HCEC 1CT (cell line): ENCODE measurements around the gene CPED1.
"Not testable (repeated sequence)": the region's sequence is repeated elsewhere in the genome, so short reads cannot be mapped to it uniquely, and the experiment has no call there.

Experiments used
- DNase-seq: peaks from one replicate; pipeline ENCODE4 v3.0.0-alpha.2; 2017

Gene CPED1

GRCh38 chr7:120997882-120998474 is 9.5 kb downstream of the CPED1 start:
- no peak for DNase-seq

GRCh38 chr7:120998520-120998919 is 10.0 kb downstream of the CPED1 start:
- DNase-seq: no peak

- DNase-seq: no peak
These were observed 10.6 kb downstream of the CPED1 start for GRCh38 chr7:120998996-120999565.

- peak; percentile 82 for DNase-seq
These were observed 11.8 kb downstream of the CPED1 start for GRCh38 chr7:121000081-121000983.

- no peak for DNase-seq
These were observed 12.9 kb downstream of the CPED1 start for GRCh38 chr7:121001234-121001906.

- no peak for DNase-seq
These were observed 13.7 kb downstream of the CPED1 start for GRCh38 chr7:121002048-121002756.

- DNase-seq: peak; percentile 59
These were observed 14.3 kb downstream of the CPED1 start for GRCh38 chr7:121002757-121003200.

GRCh38 chr7:121003986-121004685 is 15.6 kb downstream of the CPED1 start:
- DNase-seq: no peak

GRCh38 chr7:121005058-121005457 is 16.5 kb downstream of the CPED1 start:
- not testable (repeated sequence) for DNase-seq

- DNase-seq: no peak
These were observed 17.6 kb downstream of the CPED1 start for GRCh38 chr7:121005996-121006584.

GRCh38 chr7:121006711-121007315 is 18.3 kb downstream of the CPED1 start:
- DNase-seq: no peak

- DNase-seq: no peak
These were observed 20.3 kb downstream of the CPED1 start for GRCh38 chr7:121008816-121009215.

GRCh38 chr7:121011401-121011800 is 22.9 kb downstream of the CPED1 start:
- no peak for DNase-seq

- DNase-seq: no peak
These were observed 23.8 kb downstream of the CPED1 start for GRCh38 chr7:121012170-121012874.

- no peak for DNase-seq
These were observed 24.4 kb downstream of the CPED1 start for GRCh38 chr7:121012919-121013318.

- DNase-seq: no peak
These were observed 27.0 kb downstream of the CPED1 start for GRCh38 chr7:121015560-121015959.

GRCh38 chr7:121016966-121017365 is 28.5 kb downstream of the CPED1 start:
- peak; percentile 72 for DNase-seq

- DNase-seq: no peak
These were observed 29.1 kb downstream of the CPED1 start for GRCh38 chr7:121017586-121017985.

GRCh38 chr7:121019018-121019417 is 30.5 kb downstream of the CPED1 start:
- peak; percentile 75 for DNase-seq

GRCh38 chr7:121020249-121020988 is 31.9 kb downstream of the CPED1 start:
- peak; percentile 88 for DNase-seq
